Measurements from ENCODE around the gene NDNF. TPM values are rescaled to one million over a fixed set of nuclear protein-coding genes. Genes with fewer than 3 reads are reported as not detected.

Gene NDNF
- total RNA-seq, 1 experiment from 2014 or later, result 2.4 TPM

DNA sequence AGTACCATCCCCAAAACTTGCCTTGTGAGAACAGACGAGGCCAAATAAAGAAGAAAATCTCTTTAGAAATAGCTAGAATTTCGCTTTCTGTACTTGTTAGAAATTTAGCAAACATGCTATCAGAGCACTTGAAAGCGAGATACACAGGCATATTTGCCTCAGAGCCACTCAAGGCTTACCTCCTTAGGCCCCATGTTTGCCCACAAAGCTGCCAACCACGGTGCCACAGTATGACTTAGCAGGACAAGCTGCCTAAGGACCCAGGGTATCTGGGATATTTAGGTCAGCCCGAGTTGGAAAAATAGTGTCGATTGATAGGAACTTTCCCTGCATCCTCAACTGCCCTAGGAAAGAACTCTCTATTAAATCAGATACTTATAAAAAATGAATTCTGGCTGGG lies 24.2 kb downstream of the NDNF start (continued):
- TF ChIP-seq ESRRA (CRISPR knock-in tag; IDR thresholded peaks at IDR 0.05; ENCODE audit: borderline replicate concordance), result no peak
- TF ChIP-seq PRRX2 (CRISPR knock-in tag; IDR thresholded peaks at IDR 0.05), result no peak
- TF ChIP-seq JAZF1 (CRISPR knock-in tag; IDR thresholded peaks at IDR 0.05), result no peak
- TF ChIP-seq, protein P1, sequence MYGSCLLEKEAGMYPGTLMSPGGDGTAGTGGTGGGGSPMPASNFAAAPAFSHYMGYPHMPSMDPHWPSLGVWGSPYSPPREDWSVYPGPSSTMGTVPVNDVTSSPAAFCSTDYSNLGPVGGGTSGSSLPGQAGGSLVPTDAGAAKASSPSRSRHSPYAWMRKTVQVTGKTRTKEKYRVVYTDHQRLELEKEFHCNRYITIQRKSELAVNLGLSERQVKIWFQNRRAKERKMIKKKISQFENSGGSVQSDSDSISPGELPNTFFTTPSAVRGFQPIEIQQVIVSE (CRISPR knock-in tag; IDR thresholded peaks at IDR 0.05; ENCODE audit: borderline replicate concordance), result no peak
- no peak for TF ChIP-seq ATF2 (CRISPR knock-in tag; IDR thresholded peaks at IDR 0.05; ENCODE audit: borderline replicate concordance, low read depth)
- TF ChIP-seq TEAD1 (CRISPR knock-in tag; IDR thresholded peaks at IDR 0.05), result no peak
- no peak for TF ChIP-seq ZNF138 (CRISPR knock-in tag; conservative IDR thresholded peaks at IDR 0.05)
- no peak for TF ChIP-seq NFYB (CRISPR knock-in tag; conservative IDR thresholded peaks at IDR 0.05; ENCODE audit: low read depth)

- Mint-ChIP-seq H3K4me1 (0 out of 2 replicates have a peak, but pooled peaks cover 7% of the 10 kb centered on the region), H3K36me3 (0 out of 2 replicates have a peak, but pooled peaks cover 3% of the 10 kb centered on the region), H3K9me3 (no peaks in the 10 kb centered on the region), H3K27ac (no peak overlapping the region), H3K27me3 (ENCODE audit: low read depth) (no peaks in the 10 kb centered on the region), H3K4me3 (no peak overlapping the region)
- ATAC-seq (peak; percentile 65), DNase-seq (ENCODE audit: low spot score) (no peak)
- TF ChIP-seq, protein P1 (CRISPR knock-in tag; IDR thresholded peaks at IDR 0.05; ENCODE audit: borderline replicate concordance), result no peak
- TF ChIP-seq, protein P2, sequence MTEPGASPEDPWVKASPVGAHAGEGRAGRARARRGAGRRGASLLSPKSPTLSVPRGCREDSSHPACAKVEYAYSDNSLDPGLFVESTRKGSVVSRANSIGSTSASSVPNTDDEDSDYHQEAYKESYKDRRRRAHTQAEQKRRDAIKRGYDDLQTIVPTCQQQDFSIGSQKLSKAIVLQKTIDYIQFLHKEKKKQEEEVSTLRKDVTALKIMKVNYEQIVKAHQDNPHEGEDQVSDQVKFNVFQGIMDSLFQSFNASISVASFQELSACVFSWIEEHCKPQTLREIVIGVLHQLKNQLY (CRISPR knock-in tag; IDR thresholded peaks at IDR 0.05), result no peak
- POLR2A ChIA-PET, result no interaction called here
- CTCF ChIA-PET, result no interaction called here
These were observed 30.8 kb downstream of the NDNF start for GRCh38 chr4:121041307-121042090.

GRCh38 chr4:121034017-121034416 lies 38.3 kb downstream of the NDNF start:
- Mint-ChIP-seq H3K4me1 (peaks cover 4% of the 10 kb centered on the region), H3K4me3 (no peak overlapping the region), H3K9me3 (no peaks in the 10 kb centered on the region), H3K36me3 (no peaks in the 10 kb centered on the region), H3K27me3 (ENCODE audit: low read depth) (no peaks in the 10 kb centered on the region), H3K27ac (no peak overlapping the region)
- ChIA-PET CTCF (no interaction called here), POLR2A (no interaction called here)
- DNase-seq (ENCODE audit: low spot score) (no peak), ATAC-seq (no peak)
- TF ChIP-seq JUN (CRISPR knock-in tag; IDR thresholded peaks at IDR 0.05) (no peak), ZNF396 (CRISPR knock-in tag; IDR thresholded peaks at IDR 0.05; ENCODE audit: borderline replicate concordance) (no peak)
- TF ChIP-seq, protein P3, sequence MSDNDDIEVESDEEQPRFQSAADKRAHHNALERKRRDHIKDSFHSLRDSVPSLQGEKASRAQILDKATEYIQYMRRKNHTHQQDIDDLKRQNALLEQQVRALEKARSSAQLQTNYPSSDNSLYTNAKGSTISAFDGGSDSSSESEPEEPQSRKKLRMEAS (CRISPR knock-in tag; IDR thresholded peaks at IDR 0.05), result no peak

- CTCF ChIA-PET, result interaction anchor here (1.1 to 1.4 kb wide), 2 partner anchors 40 to 65 kb away, joined by 3 to 4 read pairs; no protein-coding TSS in a partner anchor
- TF ChIP-seq TCF7 (CRISPR knock-in tag; IDR thresholded peaks at IDR 0.05; ENCODE audit: low read depth), result no peak
- TF ChIP-seq MYBL2 (CRISPR knock-in tag; IDR thresholded peaks at IDR 0.05), result no peak
- no peak for TF ChIP-seq ZNF263 (CRISPR knock-in tag; IDR thresholded peaks at IDR 0.05; ENCODE audit: low read depth)
- ATAC-seq, result no peak
- POLR2A ChIA-PET, result no interaction called here
- Mint-ChIP-seq H3K27ac (no peak overlapping the region), H3K4me1 (peaks cover 4% of the 10 kb centered on the region), H3K27me3 (ENCODE audit: low read depth) (no peaks in the 10 kb centered on the region), H3K4me3 (no peak overlapping the region), H3K9me3 (no peaks in the 10 kb centered on the region), H3K36me3 (no peaks in the 10 kb centered on the region)
- DNase-seq (ENCODE audit: low spot score), result no peak
These were observed 41.6 kb downstream of the NDNF start for GRCh38 chr4:121030711-121031110.

All from WTC11 (cell line).